GM12892 (cell line): ENCODE measurements around the gene VWC2.

Experiments used
- POLR2A ChIP-seq: IDR thresholded peaks from 2 replicates; pipeline ENCODE4 v1.6.1; 2011; ENCODE audit warnings: low read depth, low read length, control low read depth
- TAF1 ChIP-seq: IDR thresholded peaks from 2 replicates; pipeline ENCODE4 v1.6.1; 2011; ENCODE audit warnings: low read depth, mild to moderate bottlenecking, control low read depth, low read length, borderline replicate concordance

GRCh38 chr7:49775949-49776443 lies 2.6 kb downstream of the VWC2 start:
- no peak for TF ChIP-seq POLR2A
- no peak for TF ChIP-seq TAF1
